ENCODE data around the gene CRIM1.
A peak's percentile ranks its signal among the peaks of the same experiment; 100 is the strongest.

Gene CRIM1

GRCh38 chr2:36596397-36596796 lies 240.8 kb downstream of the CRIM1 start:
- DNase-seq: no peak

GRCh38 chr2:36597003-36597531 lies 241.5 kb downstream of the CRIM1 start:
- DNase-seq: no peak

DNA sequence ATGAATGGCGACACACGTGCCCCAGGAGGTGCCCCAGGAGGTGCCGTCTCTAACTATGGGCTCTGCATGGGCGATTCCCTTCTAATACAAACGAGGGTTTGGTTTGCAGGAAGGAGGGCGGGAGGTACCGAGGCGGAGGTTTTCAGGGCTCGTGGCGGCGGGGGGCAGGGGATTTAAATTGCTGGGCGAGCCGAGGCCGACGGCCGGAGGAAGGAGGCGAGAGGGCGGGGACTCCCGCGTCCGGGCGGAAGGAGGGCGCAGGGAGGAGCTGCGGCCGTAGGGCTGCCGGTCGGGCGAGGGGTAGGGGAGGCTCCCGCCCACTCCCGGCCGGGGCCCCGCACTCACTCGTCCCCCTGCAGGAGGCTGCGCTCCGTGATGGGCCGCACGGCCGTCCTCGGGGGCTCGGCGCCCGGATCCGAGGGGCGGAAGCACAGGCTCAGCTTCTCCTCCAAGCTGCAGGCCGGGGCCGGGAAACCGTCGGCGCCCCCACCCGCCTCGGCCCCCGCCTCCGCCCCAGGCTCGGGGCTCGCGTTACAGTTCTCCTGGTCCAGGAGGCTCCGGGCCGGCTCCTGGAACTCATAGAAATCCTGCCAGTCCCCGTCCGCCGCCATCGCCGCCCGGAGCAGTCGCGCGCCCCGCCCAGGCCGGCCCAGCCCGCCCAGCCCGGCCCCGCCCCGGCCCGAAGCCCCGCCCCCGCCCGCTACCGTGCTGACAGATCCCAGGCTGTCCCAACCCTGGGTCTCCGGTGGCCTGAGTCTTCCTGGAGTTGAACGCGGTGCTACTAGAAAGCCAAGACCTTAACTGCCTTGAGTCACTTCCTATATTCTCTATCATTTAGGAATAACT lies 242.2 kb downstream of the CRIM1 start, which contains the start of gene FEZ2:
Gene FEZ2, minus strand, starts transcription at position 637 of the 846 bp plus-strand sequence. Its CDS starts 26 bp downstream, at position 611.
- DNase-seq: peak; percentile 37

Measured in central memory CD4-positive, alpha-beta T cell (primary cell).